Measurements from ENCODE around the gene TNRC6C. TPM values are rescaled to one million over a fixed set of nuclear protein-coding genes. Genes with fewer than 3 reads are reported as not detected.

Gene TNRC6C
- total and polyA plus RNA-seq, 9 of the 15 experiments (the other 6 are each of a cell fraction or from before 2014, with no cell fraction given) = 0.20 to 4.9 (median 2.3) TPM

GRCh38 chr17:78117027-78117981, 158.8 kb downstream of the TNRC6C start:
- peaks cover 17% of the 10 kb centered on the region for H4K20me1 ChIP-seq (replicated peaks; ENCODE audit: control insufficient read depth, insufficient read depth, low read length)
- no peaks in the 10 kb centered on the region for H3K9me3 ChIP-seq (replicated peaks; ENCODE audit: control insufficient read depth, insufficient read depth, low read depth, low read length)
- H3K27ac ChIP-seq (ENCODE audit: extremely low read depth, low read depth, low read length) = no peak overlapping the region
- peaks cover 0 to 65% of the 10 kb centered on the region in 2 experiments; a peak in 2 of 5 replicates for H3K4me1 ChIP-seq (replicated peaks in 1 of 2; ENCODE audit: control insufficient read depth in 2 of 2, insufficient read depth in 2 of 2, low read length in 2 of 2)
- no peak overlapping the region for H2AFZ ChIP-seq (ENCODE audit: low read depth, low read length)
- intact Hi-C loops (cut with micrococcal nuclease) (no loop called here), in situ Hi-C loops (cut with MboI) (no loop called here)
- peak in 1 of 4 experiments; percentile 21 for DNase-seq (ENCODE audit: extremely low read depth in 1 of 4, low spot score in 3 of 4)
- ChIA-PET CTCF (ENCODE audit: low intra/inter-chr PET ratio) (no interaction called here), POLR2A (interaction anchor here (0.5 to 0.6 kb wide), 2 partner anchors 99 to 124 kb away, joined by 3 read pairs; no protein-coding TSS in a partner anchor)
- no peak overlapping the region for H3K4me2 ChIP-seq (ENCODE audit: insufficient read depth, low read length)
- ATAC-seq = peak; percentile 38
- 92% methylated on average over 27 of the region's 41 CpGs for WGBS (ENCODE audit: insufficient coverage, low coverage, missing lambda C conversion rate)
- H3K36me3 ChIP-seq (ENCODE audit: control insufficient read depth, insufficient read depth, low read length) = peaks cover 92% of the 10 kb centered on the region
- H3K9ac ChIP-seq (ENCODE audit: insufficient read depth in 1 of 2, low read depth in 2 of 2, low read length in 2 of 2) = peak overlapping the region in 1 of 2 experiments; percentile 64; a peak in 1 of 4 replicates
- H3K79me2 ChIP-seq (ENCODE audit: control insufficient read depth, insufficient read depth, low read length) = peaks cover 12% of the 10 kb centered on the region
- no peak for FAIRE-seq
- H3K9me1 ChIP-seq (ENCODE audit: control insufficient read depth, insufficient read depth, low read length) = no peaks in the 10 kb centered on the region
- no peak overlapping the region for H3K4me3 ChIP-seq
- no peaks in the 10 kb centered on the region for H3K27me3 ChIP-seq (ENCODE audit: control insufficient read depth in 2 of 2, insufficient read depth in 2 of 2, low read length in 2 of 2)
- no TSS peak for BruUV-seq (replicated peaks)
- TF ChIP-seq DIDO1 (tag; IDR thresholded peaks at IDR 0.05; ENCODE audit: low read depth) (no peak), POLR2A (conservative IDR thresholded peaks at IDR 0.05) (peak; percentile 27; the same call in 1 of the 2 replicates), RBM22 (IDR thresholded peaks at IDR 0.05; ENCODE audit: low read depth, low read length, poor library complexity, severe bottlenecking) (peak; percentile 43), CREBBP (IDR thresholded peaks at IDR 0.05; ENCODE audit: low read depth, low read length) (no peak), BCOR (IDR thresholded peaks at IDR 0.05) (no peak), ZNF699 (CRISPR knock-in tag; IDR thresholded peaks at IDR 0.05; ENCODE audit: insufficient replicate concordance) (no peak), TARDBP (IDR thresholded peaks at IDR 0.05) (no peak), NR3C1 (CRISPR knock-in tag; IDR thresholded peaks at IDR 0.05) (no peak), POLR2G (IDR thresholded peaks at IDR 0.05; ENCODE audit: low read depth, low read length) (peak; percentile 83), ZFPM2 (CRISPR knock-in tag; IDR thresholded peaks at IDR 0.05) (no peak), DPF2 (IDR thresholded peaks at IDR 0.05) (no peak), HEY1 (CRISPR knock-in tag; IDR thresholded peaks at IDR 0.05; ENCODE audit: borderline replicate concordance) (no peak), PCBP1 (IDR thresholded peaks at IDR 0.05; ENCODE audit: low read depth, low read length, poor library complexity, severe bottlenecking) (peak; percentile 25), ARID2 (IDR thresholded peaks at IDR 0.05) (no peak), SNAPC5 (CRISPR knock-in tag; IDR thresholded peaks at IDR 0.05) (no peak), TAL1 (IDR thresholded peaks at IDR 0.05) (no peak), MCM3 (IDR thresholded peaks at IDR 0.05) (no peak), ZNF584 (CRISPR knock-in tag; IDR thresholded peaks at IDR 0.05; ENCODE audit: low read depth) (no peak), SUPT5H (IDR thresholded peaks at IDR 0.05) (0 out of 2 replicates have a peak, but pooled peaks have one; percentile 33), BMI1 (IDR thresholded peaks at IDR 0.05; ENCODE audit: low read length) (no peak), ZNF444 (CRISPR knock-in tag; IDR thresholded peaks at IDR 0.05) (no peak)
- TF ChIP-seq, protein P1, sequence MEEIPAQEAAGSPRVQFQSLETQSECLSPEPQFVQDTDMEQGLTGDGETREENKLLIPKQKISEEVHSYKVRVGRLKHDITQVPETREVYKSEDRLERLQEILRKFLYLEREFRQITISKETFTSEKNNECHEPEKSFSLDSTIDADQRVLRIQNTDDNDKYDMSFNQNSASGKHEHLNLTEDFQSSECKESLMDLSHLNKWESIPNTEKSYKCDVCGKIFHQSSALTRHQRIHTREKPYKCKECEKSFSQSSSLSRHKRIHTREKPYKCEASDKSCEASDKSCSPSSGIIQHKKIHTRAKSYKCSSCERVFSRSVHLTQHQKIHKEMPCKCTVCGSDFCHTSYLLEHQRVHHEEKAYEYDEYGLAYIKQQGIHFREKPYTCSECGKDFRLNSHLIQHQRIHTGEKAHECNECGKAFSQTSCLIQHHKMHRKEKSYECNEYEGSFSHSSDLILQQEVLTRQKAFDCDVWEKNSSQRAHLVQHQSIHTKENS (CRISPR knock-in tag; IDR thresholded peaks at IDR 0.05) = no peak
